ENCODE measurements around the gene POLR1D. TPM values are rescaled to one million over a fixed set of nuclear protein-coding genes. Genes with fewer than 3 reads are reported as not detected.

The POLR1D gene
- total RNA-seq, 2 donors from 2014 or later: 114 to 183 TPM

DNA sequence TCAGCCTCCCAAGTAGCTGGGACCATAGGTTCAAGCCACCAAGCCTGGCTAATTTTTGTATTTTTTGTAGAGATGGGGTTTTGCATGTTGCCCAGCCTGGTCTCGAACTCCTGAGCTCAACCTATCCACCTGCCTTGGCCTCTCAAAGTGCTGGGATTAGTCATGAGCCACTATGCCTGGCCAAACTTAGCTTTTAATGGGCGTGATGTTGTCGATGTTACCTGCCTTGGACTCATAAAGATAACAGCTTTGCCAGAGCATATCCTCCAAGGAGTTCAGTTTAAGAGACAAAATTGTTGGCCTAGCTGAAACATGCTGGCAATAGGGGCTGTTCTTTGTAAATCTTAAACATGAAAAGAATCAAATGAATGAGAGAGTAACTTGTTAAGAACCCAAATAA lies 13.1 kb downstream of the POLR1D start:
- intact Hi-C loops (cut with DNase I): no loop called here
- DNase-seq (ENCODE audit: low spot score): no peak
- Histone ChIP-seq H3K4me3 (no peak overlapping the region), H3K4me1 (replicated peaks) (no peaks in the 10 kb centered on the region), H3K9me3 (no peaks in the 10 kb centered on the region), H3K27ac (peak overlapping the region; percentile 23 to 53), H3K36me3 (no peaks in the 10 kb centered on the region), H3K27me3 (replicated peaks; ENCODE audit: insufficient read depth) (no peaks in the 10 kb centered on the region)
- 48% methylated on average over 3 of the region's 3 CpGs for WGBS
- TF ChIP-seq, protein P1, sequence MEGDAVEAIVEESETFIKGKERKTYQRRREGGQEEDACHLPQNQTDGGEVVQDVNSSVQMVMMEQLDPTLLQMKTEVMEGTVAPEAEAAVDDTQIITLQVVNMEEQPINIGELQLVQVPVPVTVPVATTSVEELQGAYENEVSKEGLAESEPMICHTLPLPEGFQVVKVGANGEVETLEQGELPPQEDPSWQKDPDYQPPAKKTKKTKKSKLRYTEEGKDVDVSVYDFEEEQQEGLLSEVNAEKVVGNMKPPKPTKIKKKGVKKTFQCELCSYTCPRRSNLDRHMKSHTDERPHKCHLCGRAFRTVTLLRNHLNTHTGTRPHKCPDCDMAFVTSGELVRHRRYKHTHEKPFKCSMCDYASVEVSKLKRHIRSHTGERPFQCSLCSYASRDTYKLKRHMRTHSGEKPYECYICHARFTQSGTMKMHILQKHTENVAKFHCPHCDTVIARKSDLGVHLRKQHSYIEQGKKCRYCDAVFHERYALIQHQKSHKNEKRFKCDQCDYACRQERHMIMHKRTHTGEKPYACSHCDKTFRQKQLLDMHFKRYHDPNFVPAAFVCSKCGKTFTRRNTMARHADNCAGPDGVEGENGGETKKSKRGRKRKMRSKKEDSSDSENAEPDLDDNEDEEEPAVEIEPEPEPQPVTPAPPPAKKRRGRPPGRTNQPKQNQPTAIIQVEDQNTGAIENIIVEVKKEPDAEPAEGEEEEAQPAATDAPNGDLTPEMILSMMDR (IDR thresholded peaks at IDR 0.05): no peak
- TF ChIP-seq POLR2AphosphoS5 (IDR thresholded peaks at IDR 0.05): no peak
- no peak for TF ChIP-seq POLR2A (IDR thresholded peaks at IDR 0.05)

DNA sequence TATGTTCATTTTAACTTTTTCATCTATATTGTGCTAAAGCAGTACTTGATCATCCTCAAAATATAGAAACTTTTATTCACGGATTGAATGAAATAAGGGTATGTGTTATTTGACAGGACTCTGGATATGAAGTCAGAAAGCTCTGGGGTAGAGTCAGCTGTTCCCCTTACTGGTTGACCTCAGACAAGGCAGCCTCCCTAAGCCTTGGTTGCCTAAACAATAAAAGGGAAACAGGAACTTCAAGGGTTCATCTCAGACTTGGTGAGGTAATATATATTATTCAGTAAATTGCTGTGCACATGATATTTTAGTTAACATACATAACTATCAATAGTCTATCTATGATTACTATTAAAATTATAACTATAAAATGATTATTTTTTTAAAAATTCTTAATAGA lies 13.6 kb downstream of the POLR1D start:
- WGBS: 73% methylated on average over 1 of the region's 1 CpG
- H3K9me3 ChIP-seq: no peaks in the 10 kb centered on the region
- peak overlapping the region in 1 of 2 donors; percentile 53 for H3K27ac ChIP-seq
- H3K36me3 ChIP-seq: no peaks in the 10 kb centered on the region
- no peak for DNase-seq (ENCODE audit: low spot score)
- no peaks in the 10 kb centered on the region for H3K4me1 ChIP-seq (replicated peaks)
- no peaks in the 10 kb centered on the region for H3K27me3 ChIP-seq (replicated peaks; ENCODE audit: insufficient read depth)
- intact Hi-C loops (cut with DNase I): no loop called here
- H3K4me3 ChIP-seq: no peak overlapping the region
- TF ChIP-seq, protein P1 (IDR thresholded peaks at IDR 0.05): no peak
- no peak for TF ChIP-seq POLR2AphosphoS5 (IDR thresholded peaks at IDR 0.05)
- TF ChIP-seq POLR2A (IDR thresholded peaks at IDR 0.05): no peak

DNA sequence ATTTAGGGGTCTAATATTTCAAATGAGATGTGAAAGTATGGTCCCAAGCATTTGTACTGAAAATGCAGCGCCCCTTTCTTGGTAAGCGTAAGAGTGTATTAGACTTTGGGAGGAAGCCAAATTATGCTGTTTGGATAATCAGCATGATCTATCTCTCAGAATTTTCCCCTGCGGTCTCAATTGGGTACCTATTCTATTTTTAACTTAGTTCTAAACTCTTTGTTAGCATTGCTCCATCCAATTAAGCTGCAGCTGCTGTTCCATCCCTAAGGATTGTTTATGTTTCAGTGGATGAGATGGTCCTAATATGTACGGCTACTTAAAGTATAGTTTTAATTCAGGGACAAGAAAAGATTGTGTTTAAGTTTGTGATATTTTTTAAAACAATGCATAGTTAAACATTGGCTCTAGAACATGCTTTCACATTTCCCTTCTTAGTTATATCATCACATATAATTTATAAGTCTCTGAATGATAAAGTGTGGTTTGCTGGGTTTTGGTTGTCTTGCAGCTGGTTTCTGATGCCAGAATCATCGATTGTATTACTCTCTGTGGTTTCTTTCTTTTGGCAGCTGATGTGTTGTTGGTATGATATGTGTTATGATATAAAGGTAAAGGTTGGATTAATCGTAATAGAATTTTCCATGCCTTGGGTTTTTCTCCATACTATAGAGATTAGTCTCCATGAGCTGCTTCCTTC lies 15.0 kb downstream of the POLR1D start:
- Histone ChIP-seq H3K4me3 (no peak overlapping the region), H3K27ac (no peak overlapping the region)
- intact Hi-C loops (cut with DNase I): no loop called here

DNA sequence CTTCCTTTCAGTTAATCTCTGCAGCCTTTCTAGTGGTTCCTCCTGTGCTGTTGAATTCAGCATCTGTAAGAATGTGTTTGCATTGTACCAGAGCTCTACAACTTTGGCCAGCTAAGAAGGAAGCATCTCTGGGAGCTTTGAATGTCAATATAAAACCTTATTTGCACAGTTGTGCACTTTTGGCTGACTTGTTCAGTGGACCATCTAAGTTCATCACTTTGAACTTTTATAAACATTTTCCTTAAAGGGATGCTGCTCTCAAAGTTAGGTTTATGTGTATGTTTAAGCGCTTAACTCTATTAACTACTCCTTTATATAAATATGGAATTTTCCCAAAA lies 15.6 kb downstream of the POLR1D start:
- intact Hi-C loops (cut with DNase I): no loop called here
- Histone ChIP-seq H3K27ac (no peak overlapping the region), H3K4me1 (replicated peaks) (no peaks in the 10 kb centered on the region), H3K9me3 (no peaks in the 10 kb centered on the region), H3K27me3 (replicated peaks; ENCODE audit: insufficient read depth) (no peaks in the 10 kb centered on the region), H3K36me3 (no peaks in the 10 kb centered on the region), H3K4me3 (no peak overlapping the region)
- DNase-seq (ENCODE audit: low spot score): no peak
- TF ChIP-seq, protein P1 (IDR thresholded peaks at IDR 0.05): no peak
- TF ChIP-seq POLR2AphosphoS5 (IDR thresholded peaks at IDR 0.05): peak; percentile 41
- no peak for TF ChIP-seq POLR2A (IDR thresholded peaks at IDR 0.05)
- WGBS: 41% methylated on average over 1 of the region's 1 CpG

More for the DNA sequence above, 15.0 kb downstream of the POLR1D start:
- H3K9me3 ChIP-seq: no peaks in the 10 kb centered on the region
- WGBS: 42% methylated on average over 6 of the region's 6 CpGs
- no peaks in the 10 kb centered on the region for H3K36me3 ChIP-seq
- DNase-seq (ENCODE audit: low spot score): no peak
- H3K4me1 ChIP-seq (replicated peaks): no peaks in the 10 kb centered on the region
- H3K27me3 ChIP-seq (replicated peaks; ENCODE audit: insufficient read depth): no peaks in the 10 kb centered on the region
- TF ChIP-seq, protein P1 (IDR thresholded peaks at IDR 0.05): no peak
- TF ChIP-seq POLR2A (IDR thresholded peaks at IDR 0.05) (no peak), POLR2AphosphoS5 (IDR thresholded peaks at IDR 0.05) (no peak)

DNA sequence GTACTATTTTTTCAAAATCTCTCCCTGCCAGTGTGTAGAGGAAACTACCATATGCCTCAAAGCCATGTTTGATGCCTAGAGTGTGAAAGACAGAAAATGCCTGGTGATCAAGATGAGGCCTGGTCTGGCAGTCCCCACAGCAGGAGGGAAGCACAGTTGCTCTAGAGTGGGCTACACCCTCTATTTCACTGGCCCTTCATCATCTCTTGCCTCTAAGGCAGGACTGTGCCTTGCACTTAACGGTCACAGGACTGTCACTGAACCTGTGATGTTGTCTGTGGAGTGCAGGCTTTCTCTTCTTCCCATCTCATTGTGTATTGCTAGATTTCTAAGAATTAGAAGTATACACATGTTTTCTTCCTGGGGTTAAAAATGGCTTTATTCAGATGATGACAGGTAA lies 16.3 kb downstream of the POLR1D start:
- TF ChIP-seq POLR2A (IDR thresholded peaks at IDR 0.05) (no peak), POLR2AphosphoS5 (IDR thresholded peaks at IDR 0.05) (no peak)
- TF ChIP-seq, protein P1 (IDR thresholded peaks at IDR 0.05): no peak
- H3K36me3 ChIP-seq: no peaks in the 10 kb centered on the region
- peak overlapping the region; percentile 22 to 40 for H3K27ac ChIP-seq
- WGBS: 80% methylated on average over 1 of the region's 1 CpG
- no peak overlapping the region for H3K4me3 ChIP-seq
- DNase-seq (ENCODE audit: low spot score): no peak
- no peaks in the 10 kb centered on the region for H3K9me3 ChIP-seq
- no peaks in the 10 kb centered on the region for H3K4me1 ChIP-seq (replicated peaks)
- intact Hi-C loops (cut with DNase I): no loop called here
- no peaks in the 10 kb centered on the region for H3K27me3 ChIP-seq (replicated peaks; ENCODE audit: insufficient read depth)

All from prostate gland (tissue), 2 donors.